GM23338 (cell line): ENCODE data around the gene CEACAM4. TPM values are rescaled to one million over a fixed set of nuclear protein-coding genes. Genes with fewer than 3 reads are reported as not detected.

ENCODE experiments used
- ATAC-seq: fragments of 200-7000 bp; cut with Tn5 transposase; 3 replicates; pipeline ENCODE4 v1.9.1; 2020
- DNase-seq: peaks from one replicate; pipeline ENCODE4 v3.0.0-alpha.2; 2015; ENCODE audit warnings: low spot score
- H2AFZ ChIP-seq: fragments of 200-600 bp; sonication (generic); 2 replicates; pipeline ENCODE4 v1.8.0; 2016; ENCODE audit warnings: antibody characterized with exemption, mild to moderate bottlenecking, moderate library complexity
- H3F3A ChIP-seq: fragments of 200-600 bp; sonication (generic); replicated peaks from 2 replicates; pipeline ENCODE4 v1.8.0; 2017; ENCODE audit warnings: antibody characterized with exemption, mixed run types, low read depth
- H3K27ac ChIP-seq: fragments of 200-600 bp; sonication (generic); 2 replicates; pipeline ENCODE4 v1.6.1; 2016; ENCODE audit warnings: low read depth
- H3K27me3 ChIP-seq: fragments of 200-600 bp; sonication (generic); 2 replicates; pipeline ENCODE4 v1.8.0; 2016; ENCODE audit warnings: mild to moderate bottlenecking, mixed run types, moderate library complexity; ENCODE audit not compliant: insufficient read depth
- H3K36me3 ChIP-seq: fragments of 200-600 bp; sonication (generic); 2 replicates; pipeline ENCODE4 v1.8.0; 2016; ENCODE audit warnings: mild to moderate bottlenecking; ENCODE audit not compliant: insufficient read depth
- H3K4me1 ChIP-seq: fragments of 200-600 bp; sonication (generic); 2 replicates; pipeline ENCODE4 v1.8.0; 2016; ENCODE audit warnings: mild to moderate bottlenecking, moderate library complexity; ENCODE audit not compliant: insufficient read depth
- H3K4me2 ChIP-seq: fragments of 200-600 bp; sonication (generic); 2 replicates; pipeline ENCODE4 v1.7.1; 2017; ENCODE audit warnings: mixed run types
- H3K4me3 ChIP-seq: fragments of 200-600 bp; sonication (generic); 2 replicates; pipeline ENCODE4 v1.6.1; 2016; ENCODE audit warnings: mixed run types
- H3K79me2 ChIP-seq: fragments of 200-600 bp; sonication (generic); replicated peaks from 2 replicates; pipeline ENCODE4 v1.8.0; 2017; ENCODE audit warnings: mild to moderate bottlenecking; ENCODE audit not compliant: insufficient read depth
- H3K9me2 ChIP-seq: fragments of 200-600 bp; sonication (generic); 2 replicates; pipeline ENCODE4 v1.8.0; 2017; ENCODE audit not compliant: insufficient read depth
- H4K20me1 ChIP-seq: fragments of 200-600 bp; sonication (generic); replicated peaks from 2 replicates; pipeline ENCODE4 v1.8.0; 2017; ENCODE audit warnings: mild to moderate bottlenecking; ENCODE audit not compliant: insufficient read depth
- H3K27ac Mint-ChIP-seq: 2 replicates; pipeline ENCODE4 v1.8.0; 2020; ENCODE audit warnings: inconsistent platforms, mild to moderate bottlenecking, moderate library complexity, mixed read lengths
- H3K27me3 Mint-ChIP-seq: 3 replicates; pipeline ENCODE4 v1.8.0; 2022; ENCODE audit warnings: low read depth, mild to moderate bottlenecking, moderate library complexity, mixed read lengths, inconsistent platforms; ENCODE audit not compliant: insufficient read depth, poor library complexity
- H3K36me3 Mint-ChIP-seq: 3 replicates; pipeline ENCODE4 v1.8.0; 2021; ENCODE audit warnings: low read depth, mild to moderate bottlenecking, inconsistent platforms, moderate library complexity, mixed read lengths
- H3K4me1 Mint-ChIP-seq: 3 replicates; pipeline ENCODE4 v1.8.0; 2020; ENCODE audit warnings: mild to moderate bottlenecking, inconsistent platforms, mixed read lengths
- H3K4me3 Mint-ChIP-seq: 3 replicates; pipeline ENCODE4 v1.8.0; 2021; ENCODE audit warnings: moderate library complexity, mild to moderate bottlenecking, inconsistent platforms, mixed read lengths
- H3K9me3 Mint-ChIP-seq: 3 replicates; pipeline ENCODE4 v1.8.0; 2020; ENCODE audit warnings: moderate library complexity, mild to moderate bottlenecking, inconsistent platforms, mixed read lengths
- CREB1 ChIP-seq: fragments of 250-450 bp; sonication (Bioruptor Pico); IDR thresholded peaks from 2 replicates; pipeline ENCODE4 v1.5.0; 2020; ENCODE audit warnings: low read depth, mild to moderate bottlenecking, moderate library complexity
- CTCF ChIP-seq, 2 experiments: fragments of 200-600 bp in 1 of 2; sonication (generic) in 1 of 2; conservative IDR thresholded peaks; 2 replicates each; pipeline versions ENCODE4 v1.5.1 to v1.6.1; 2016 to 2017; ENCODE audit warnings: antibody characterized with exemption in 2 of 2, low read depth in 2 of 2, mild to moderate bottlenecking in 2 of 2, moderate library complexity in 1 of 2
- EZH2 ChIP-seq: fragments of 200-600 bp; sonication (generic); IDR thresholded peaks from one replicate; pipeline ENCODE4 v1.8.0; 2017; ENCODE audit warnings: antibody characterized with exemption, mild to moderate bottlenecking, low read depth; ENCODE audit not compliant: unreplicated experiment
- EZH2phosphoT487 ChIP-seq: fragments of 200-600 bp; sonication (generic); IDR thresholded peaks from one replicate; pipeline ENCODE4 v1.8.1; 2018; ENCODE audit warnings: antibody characterized with exemption; ENCODE audit not compliant: unreplicated experiment
- NANOG ChIP-seq: IDR thresholded peaks from 2 replicates; pipeline ENCODE4 v1.6.1; 2016; ENCODE audit warnings: antibody characterized with exemption, borderline replicate concordance
- POLR2AphosphoS5 ChIP-seq: IDR thresholded peaks from 2 replicates; pipeline ENCODE4 v1.6.1; 2016; ENCODE audit warnings: antibody characterized with exemption, low read depth
- REST ChIP-seq: IDR thresholded peaks from one replicate; pipeline ENCODE4 v1.6.1; 2018; ENCODE audit warnings: antibody characterized with exemption; ENCODE audit not compliant: unreplicated experiment
- STAT1 ChIP-seq: IDR thresholded peaks from one replicate; pipeline ENCODE4 v1.6.1; 2016; ENCODE audit warnings: antibody characterized with exemption; ENCODE audit not compliant: unreplicated experiment
- polyA plus RNA-seq: library from polyadenylated mRNA; unstranded; fragments of >200 nt; fragmentation: Nextera tagmentation; extraction: Ambion mirVana; gene quantifications from 2 replicates; pipeline ENCODE4 v1.2.1, GENCODE V29; 2016
- total RNA-seq: library from RNA; depleted of rRNA; stranded (reverse); fragments of >200 nt; shearing (Covaris generic); gene quantifications from 2 replicates; pipeline ENCODE4 v1.2.3, GENCODE V29; 2014

The CEACAM4 gene
- total and polyA plus RNA-seq, 2 experiments from 2014 or later, result not detected

DNA sequence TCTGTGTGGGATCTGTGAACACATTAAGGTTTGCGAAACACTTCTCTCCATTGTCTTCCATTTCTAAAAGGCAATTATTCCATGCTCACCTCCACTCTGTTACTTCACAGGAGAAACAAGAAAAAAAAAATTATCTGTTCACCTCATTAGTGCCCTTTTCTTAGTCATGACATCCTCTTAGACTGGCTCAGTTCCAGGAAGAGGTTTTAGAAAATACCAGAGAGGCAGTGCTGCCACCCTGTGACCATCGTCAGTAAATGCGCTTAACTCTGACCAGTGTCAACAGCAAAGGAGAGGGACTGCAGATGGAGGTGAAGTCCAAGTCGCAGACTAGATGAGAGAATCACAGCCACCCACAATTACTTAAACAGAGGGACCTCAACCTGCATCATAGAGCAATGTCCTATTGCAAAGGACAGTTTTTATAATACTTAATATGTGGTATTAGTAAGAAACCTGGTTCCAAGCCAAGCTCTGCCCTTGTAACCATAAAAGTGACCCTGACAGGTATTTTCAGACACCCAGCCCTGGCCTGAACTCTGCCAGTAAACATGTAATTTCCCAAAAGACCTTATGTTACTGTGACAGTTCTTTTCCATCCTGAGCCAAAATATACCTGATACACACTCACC, 31.5 kb downstream of the CEACAM4 start:
- TF ChIP-seq CTCF (conservative IDR thresholded peaks at IDR 0.05; ENCODE audit: low read depth in 2 of 2) (peak; percentile 79 to 84), REST (no peak), POLR2AphosphoS5 (no peak), EZH2 (no peak)
- no peaks in the 10 kb centered on the region for H3K9me2 ChIP-seq
- H3K27me3 ChIP-seq, result peaks cover 44% of the 10 kb centered on the region
- H3K9me3 Mint-ChIP-seq, result no peaks in the 10 kb centered on the region
- no peak overlapping the region for H3K27ac ChIP-seq
- peaks cover 13% of the 10 kb centered on the region for H3K4me1 ChIP-seq
- no peaks in the 10 kb centered on the region for H3K36me3 Mint-ChIP-seq
- peaks cover 14% of the 10 kb centered on the region for H3K4me1 Mint-ChIP-seq
- H3K27ac Mint-ChIP-seq, result no peak overlapping the region
- DNase-seq, result peak; percentile 82
- H4K20me1 ChIP-seq, result no peaks in the 10 kb centered on the region
- no peak overlapping the region for H3K4me2 ChIP-seq
- H2AFZ ChIP-seq, result no peak overlapping the region
- H3F3A ChIP-seq, result no peaks in the 10 kb centered on the region
- no peak overlapping the region for H3K4me3 ChIP-seq
- H3K79me2 ChIP-seq, result no peaks in the 10 kb centered on the region
- peaks cover 12% of the 10 kb centered on the region for H3K27me3 Mint-ChIP-seq
- no peak overlapping the region for H3K4me3 Mint-ChIP-seq
- no peaks in the 10 kb centered on the region for H3K36me3 ChIP-seq
- ATAC-seq, result peak; percentile 79

- peaks cover 5% of the 10 kb centered on the region; the same call in 1 of the 3 replicates for H3K9me3 Mint-ChIP-seq
- peaks cover 13% of the 10 kb centered on the region for H3K27me3 Mint-ChIP-seq
- Histone ChIP-seq H4K20me1 (no peaks in the 10 kb centered on the region), H3K4me1 (no peaks in the 10 kb centered on the region), H2AFZ (no peak overlapping the region), H3K79me2 (no peaks in the 10 kb centered on the region), H3K4me2 (no peak overlapping the region), H3F3A (no peaks in the 10 kb centered on the region), H3K27me3 (peaks cover 25% of the 10 kb centered on the region), H3K36me3 (no peaks in the 10 kb centered on the region), H3K9me2 (no peaks in the 10 kb centered on the region), H3K27ac (no peak overlapping the region), H3K4me3 (no peak overlapping the region)
- no peaks in the 10 kb centered on the region for H3K36me3 Mint-ChIP-seq
- H3K4me1 Mint-ChIP-seq, result no peaks in the 10 kb centered on the region
- ATAC-seq (peak; percentile 50), DNase-seq (peak; percentile 28)
- no peak overlapping the region for H3K4me3 Mint-ChIP-seq
- no peak overlapping the region for H3K27ac Mint-ChIP-seq
- TF ChIP-seq CTCF (conservative IDR thresholded peaks at IDR 0.05; ENCODE audit: low read depth in 2 of 2), result no peak
- TF ChIP-seq EZH2phosphoT487, result no peak
- TF ChIP-seq STAT1, result no peak
- TF ChIP-seq CREB1 (CRISPR knock-in tag), result no peak
- TF ChIP-seq POLR2AphosphoS5, result no peak
- TF ChIP-seq NANOG, result no peak
- TF ChIP-seq EZH2, result no peak
Observed at GRCh38 chr19:41591951-41592562, 34.8 kb downstream of the CEACAM4 start.
